Osteocyte (in vitro differentiated cells): Measurements from ENCODE around the gene RAB11FIP5. TPM values are rescaled to one million over a fixed set of nuclear protein-coding genes. Genes with fewer than 3 reads are reported as not detected.
A peak's percentile ranks its signal among the peaks of the same experiment; 100 is the strongest.

ENCODE experiments used
- DNase-seq: peaks from one replicate; pipeline ENCODE4 v3.0.0; 2021; ENCODE audit warnings: mixed read lengths; ENCODE audit not compliant: unreplicated experiment; ENCODE audit errors: extremely low spot score
- H3K27ac Mint-ChIP-seq: one replicate; pipeline ENCODE4 v1.8.0; 2021; ENCODE audit warnings: mild to moderate bottlenecking, mixed read lengths; ENCODE audit not compliant: unreplicated experiment
- H3K27me3 Mint-ChIP-seq: one replicate; pipeline ENCODE4 v1.8.0; 2021; ENCODE audit warnings: mixed read lengths; ENCODE audit not compliant: unreplicated experiment
- H3K36me3 Mint-ChIP-seq: one replicate; pipeline ENCODE4 v1.8.0; 2021; ENCODE audit warnings: mixed read lengths; ENCODE audit not compliant: unreplicated experiment
- H3K4me1 Mint-ChIP-seq: one replicate; pipeline ENCODE4 v1.8.0; 2021; ENCODE audit warnings: mixed read lengths; ENCODE audit not compliant: unreplicated experiment
- H3K4me3 Mint-ChIP-seq: one replicate; pipeline ENCODE4 v1.8.0; 2021; ENCODE audit warnings: mild to moderate bottlenecking, moderate library complexity, mixed read lengths; ENCODE audit not compliant: unreplicated experiment
- H3K9me3 Mint-ChIP-seq: one replicate; pipeline ENCODE4 v1.8.0; 2021; ENCODE audit warnings: mixed read lengths; ENCODE audit not compliant: unreplicated experiment
- total RNA-seq: library from RNA; stranded (reverse); gene quantifications from 2 replicates; pipeline ENCODE4 v1.2.1, GENCODE V29; 2021
- TF ChIP-seq, protein P1 (sequence below): fragments of 200-600 bp; sonication (generic); IDR thresholded peaks from 2 replicates; pipeline ENCODE4 v1.5.0; 2021; ENCODE audit warnings: antibody characterized with exemption, mild to moderate bottlenecking, moderate library complexity

RAB11FIP5 gene
- total RNA-seq, 1 donor from 2014 or later = 35.5 TPM

DNA sequence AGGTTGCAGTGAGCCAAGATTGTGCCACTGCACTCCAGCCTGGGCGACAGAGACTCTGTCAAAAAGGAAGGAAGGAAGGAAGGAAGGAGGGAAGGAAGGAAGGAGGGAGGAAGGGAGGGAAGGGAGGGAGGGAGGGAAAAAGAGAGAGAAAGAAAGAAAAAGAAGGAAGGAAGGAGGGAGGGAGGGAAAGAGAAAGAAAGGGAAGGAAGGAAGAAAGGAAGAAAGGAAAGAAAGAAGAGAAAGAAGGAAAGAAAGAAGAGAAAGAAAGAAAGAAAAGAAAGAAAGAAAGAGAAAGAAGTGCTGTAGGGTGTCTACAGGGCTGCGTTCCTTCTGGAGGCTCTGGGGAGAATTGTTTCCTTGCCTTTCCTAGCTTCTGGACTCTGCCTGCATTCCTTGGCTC, 22.5 kb upstream of the RAB11FIP5 start:
- TF ChIP-seq, protein P1, sequence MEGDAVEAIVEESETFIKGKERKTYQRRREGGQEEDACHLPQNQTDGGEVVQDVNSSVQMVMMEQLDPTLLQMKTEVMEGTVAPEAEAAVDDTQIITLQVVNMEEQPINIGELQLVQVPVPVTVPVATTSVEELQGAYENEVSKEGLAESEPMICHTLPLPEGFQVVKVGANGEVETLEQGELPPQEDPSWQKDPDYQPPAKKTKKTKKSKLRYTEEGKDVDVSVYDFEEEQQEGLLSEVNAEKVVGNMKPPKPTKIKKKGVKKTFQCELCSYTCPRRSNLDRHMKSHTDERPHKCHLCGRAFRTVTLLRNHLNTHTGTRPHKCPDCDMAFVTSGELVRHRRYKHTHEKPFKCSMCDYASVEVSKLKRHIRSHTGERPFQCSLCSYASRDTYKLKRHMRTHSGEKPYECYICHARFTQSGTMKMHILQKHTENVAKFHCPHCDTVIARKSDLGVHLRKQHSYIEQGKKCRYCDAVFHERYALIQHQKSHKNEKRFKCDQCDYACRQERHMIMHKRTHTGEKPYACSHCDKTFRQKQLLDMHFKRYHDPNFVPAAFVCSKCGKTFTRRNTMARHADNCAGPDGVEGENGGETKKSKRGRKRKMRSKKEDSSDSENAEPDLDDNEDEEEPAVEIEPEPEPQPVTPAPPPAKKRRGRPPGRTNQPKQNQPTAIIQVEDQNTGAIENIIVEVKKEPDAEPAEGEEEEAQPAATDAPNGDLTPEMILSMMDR = no peak
- Mint-ChIP-seq H3K4me3 (no peak overlapping the region), H3K27ac (no peak overlapping the region), H3K4me1 (no peaks in the 10 kb centered on the region), H3K27me3 (peaks cover 52% of the 10 kb centered on the region), H3K9me3 (peaks cover 8% of the 10 kb centered on the region), H3K36me3 (no peaks in the 10 kb centered on the region)
- no peak for DNase-seq

DNA sequence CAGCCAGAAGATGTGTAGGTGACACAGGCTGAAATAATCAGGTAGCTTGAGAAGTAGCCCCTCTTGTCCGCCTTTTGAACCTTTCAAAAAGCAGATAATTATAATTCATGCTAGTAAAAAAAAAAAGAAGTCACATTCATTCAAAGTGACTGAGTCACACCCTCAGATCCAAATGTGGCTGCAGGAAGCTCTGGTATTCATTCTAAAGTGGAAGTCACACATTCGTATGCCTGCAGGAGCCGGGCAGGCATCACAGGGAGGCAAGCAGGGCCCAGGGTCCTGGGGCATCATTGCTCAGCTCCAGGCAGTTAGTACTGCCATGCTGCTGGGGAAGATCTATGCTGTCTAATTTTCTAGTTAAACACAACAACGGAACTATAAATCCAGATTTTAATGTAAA, 21.7 kb upstream of the RAB11FIP5 start:
- TF ChIP-seq, protein P1 = no peak
- no peak overlapping the region for H3K4me3 Mint-ChIP-seq
- peaks cover 8% of the 10 kb centered on the region for H3K9me3 Mint-ChIP-seq
- no peaks in the 10 kb centered on the region for H3K4me1 Mint-ChIP-seq
- H3K36me3 Mint-ChIP-seq = no peaks in the 10 kb centered on the region
- H3K27ac Mint-ChIP-seq = no peak overlapping the region
- H3K27me3 Mint-ChIP-seq = peaks cover 50% of the 10 kb centered on the region
- no peak for DNase-seq

DNA sequence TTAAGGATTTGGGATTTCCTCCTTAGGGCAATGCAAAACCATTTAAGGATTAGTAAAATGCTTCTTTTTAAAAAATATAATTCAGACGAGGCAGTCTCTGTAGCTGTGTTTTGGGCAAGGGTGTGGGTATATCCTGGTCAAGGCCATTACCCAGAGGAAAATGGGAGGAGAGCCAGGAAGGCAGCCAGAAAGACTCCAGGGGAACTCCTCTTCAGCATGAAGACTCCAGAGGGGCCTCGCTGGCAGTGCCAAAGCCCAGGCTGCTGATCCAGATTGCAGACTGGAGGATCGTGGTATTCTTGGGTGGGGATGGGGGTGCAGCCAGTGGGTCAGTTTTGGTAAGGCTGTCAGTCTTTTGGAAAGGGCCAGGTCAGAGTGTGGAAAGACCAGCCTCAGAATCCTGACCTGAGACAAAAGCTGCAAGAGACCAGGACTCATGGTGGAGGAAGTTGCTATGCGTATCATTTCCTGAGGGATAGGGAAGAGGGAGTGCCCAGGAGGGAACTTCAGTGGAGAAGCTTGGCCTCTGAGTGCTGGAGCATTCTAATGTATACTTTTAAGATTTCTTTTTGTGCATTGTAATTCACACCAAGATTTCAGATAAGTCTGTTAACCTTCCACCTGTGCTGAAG, 20.9 kb upstream of the RAB11FIP5 start:
- TF ChIP-seq, protein P1 = no peak
- DNase-seq = peak; percentile 73
- Mint-ChIP-seq H3K36me3 (no peaks in the 10 kb centered on the region), H3K27ac (no peak overlapping the region), H3K4me3 (no peak overlapping the region), H3K4me1 (no peaks in the 10 kb centered on the region), H3K9me3 (peaks cover 8% of the 10 kb centered on the region), H3K27me3 (peaks cover 50% of the 10 kb centered on the region)

DNA sequence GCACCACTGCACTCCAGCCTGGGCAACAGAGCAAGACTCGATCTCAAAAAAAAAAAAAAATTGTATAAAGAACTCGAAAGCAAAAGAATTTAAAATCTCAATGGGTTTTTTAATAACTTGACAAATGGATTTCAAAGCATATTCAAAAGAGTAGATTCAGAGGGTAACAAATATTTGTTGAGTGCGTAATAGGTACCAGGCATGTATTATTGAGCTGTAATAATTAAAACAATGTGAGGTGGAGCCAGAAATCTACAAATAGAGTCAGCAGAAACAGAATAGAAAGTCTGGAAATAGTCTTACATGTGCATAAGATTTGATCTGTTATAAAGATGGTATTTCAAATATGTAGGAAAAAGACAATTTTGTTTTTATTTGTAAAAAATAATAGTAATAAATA, 19.1 kb upstream of the RAB11FIP5 start:
- Mint-ChIP-seq H3K27me3 (peaks cover 46% of the 10 kb centered on the region), H3K36me3 (no peaks in the 10 kb centered on the region), H3K9me3 (no peaks in the 10 kb centered on the region), H3K27ac (no peak overlapping the region), H3K4me1 (no peaks in the 10 kb centered on the region), H3K4me3 (no peak overlapping the region)
- DNase-seq = no peak
- TF ChIP-seq, protein P1 = no peak

DNA sequence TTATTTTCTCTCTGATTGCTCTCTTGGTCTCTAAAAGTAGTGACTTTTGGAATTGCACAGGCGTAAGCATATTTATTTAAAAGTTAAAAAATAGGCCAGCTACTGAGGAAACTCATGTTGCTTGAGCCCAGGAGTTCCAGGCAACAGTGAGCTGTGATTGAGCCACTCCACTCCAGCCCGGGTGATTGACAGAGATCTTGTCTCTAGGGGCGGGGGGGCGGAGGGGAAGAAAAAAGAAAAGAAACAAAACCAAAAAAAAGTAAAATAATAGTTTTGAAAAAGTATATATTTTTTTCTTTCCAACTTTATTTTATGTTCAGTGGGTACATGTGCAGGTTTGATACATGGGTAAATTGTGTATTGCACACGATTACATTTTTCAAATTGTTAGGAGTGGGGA, 18.0 kb upstream of the RAB11FIP5 start:
- Mint-ChIP-seq H3K4me3 (no peak overlapping the region), H3K36me3 (no peaks in the 10 kb centered on the region), H3K4me1 (no peaks in the 10 kb centered on the region), H3K27me3 (peaks cover 51% of the 10 kb centered on the region), H3K9me3 (peaks cover 5% of the 10 kb centered on the region), H3K27ac (no peak overlapping the region)
- TF ChIP-seq, protein P1 = no peak
- no peak for DNase-seq
